ENCODE data around the gene KLK3. TPM values are rescaled to one million over a fixed set of nuclear protein-coding genes. Genes with fewer than 3 reads are reported as not detected.

Gene KLK3
- total RNA-seq, 4 donors from 2014 or later, result not detected

- no peak overlapping the region for H3K27ac ChIP-seq
- intact Hi-C loops (cut with DNase I), result no loop called here
- H3K36me3 ChIP-seq, result no peaks in the 10 kb centered on the region
- H3K4me3 ChIP-seq, result no peak overlapping the region
- H3K4me1 ChIP-seq, result no peaks in the 10 kb centered on the region
- no peak for DNase-seq
- H3K27me3 ChIP-seq, result peaks cover 0 to 81% (median 3%) of the 10 kb centered on the region in 4 donors
- 76 to 79% methylated on average over 23 to 33 of the region's 43 CpGs for WGBS, 2 donors
- TF ChIP-seq, protein P1, sequence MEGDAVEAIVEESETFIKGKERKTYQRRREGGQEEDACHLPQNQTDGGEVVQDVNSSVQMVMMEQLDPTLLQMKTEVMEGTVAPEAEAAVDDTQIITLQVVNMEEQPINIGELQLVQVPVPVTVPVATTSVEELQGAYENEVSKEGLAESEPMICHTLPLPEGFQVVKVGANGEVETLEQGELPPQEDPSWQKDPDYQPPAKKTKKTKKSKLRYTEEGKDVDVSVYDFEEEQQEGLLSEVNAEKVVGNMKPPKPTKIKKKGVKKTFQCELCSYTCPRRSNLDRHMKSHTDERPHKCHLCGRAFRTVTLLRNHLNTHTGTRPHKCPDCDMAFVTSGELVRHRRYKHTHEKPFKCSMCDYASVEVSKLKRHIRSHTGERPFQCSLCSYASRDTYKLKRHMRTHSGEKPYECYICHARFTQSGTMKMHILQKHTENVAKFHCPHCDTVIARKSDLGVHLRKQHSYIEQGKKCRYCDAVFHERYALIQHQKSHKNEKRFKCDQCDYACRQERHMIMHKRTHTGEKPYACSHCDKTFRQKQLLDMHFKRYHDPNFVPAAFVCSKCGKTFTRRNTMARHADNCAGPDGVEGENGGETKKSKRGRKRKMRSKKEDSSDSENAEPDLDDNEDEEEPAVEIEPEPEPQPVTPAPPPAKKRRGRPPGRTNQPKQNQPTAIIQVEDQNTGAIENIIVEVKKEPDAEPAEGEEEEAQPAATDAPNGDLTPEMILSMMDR (IDR thresholded peaks at IDR 0.05), result no peak
- no peak for TF ChIP-seq POLR2A (IDR thresholded peaks at IDR 0.05)
- no peaks in the 10 kb centered on the region for H3K9me3 ChIP-seq
Observed at GRCh38 chr19:50826492-50827240, 28.0 kb upstream of the KLK3 start.

- Histone ChIP-seq H3K27ac (no peak overlapping the region), H3K4me3 (no peak overlapping the region), H3K27me3 (peaks cover 0 to 76% (median 2%) of the 10 kb centered on the region in 4 donors), H3K9me3 (no peaks in the 10 kb centered on the region), H3K36me3 (no peaks in the 10 kb centered on the region), H3K4me1 (no peaks in the 10 kb centered on the region)
- no peak for DNase-seq
- 72 to 73% methylated on average over 10 to 11 of the region's 14 CpGs for WGBS, 2 donors
- intact Hi-C loops (cut with DNase I), result no loop called here
- TF ChIP-seq, protein P1 (IDR thresholded peaks at IDR 0.05), result no peak
- TF ChIP-seq POLR2A (IDR thresholded peaks at IDR 0.05), result no peak
Observed at GRCh38 chr19:50827476-50827875, 27.2 kb upstream of the KLK3 start.

DNA sequence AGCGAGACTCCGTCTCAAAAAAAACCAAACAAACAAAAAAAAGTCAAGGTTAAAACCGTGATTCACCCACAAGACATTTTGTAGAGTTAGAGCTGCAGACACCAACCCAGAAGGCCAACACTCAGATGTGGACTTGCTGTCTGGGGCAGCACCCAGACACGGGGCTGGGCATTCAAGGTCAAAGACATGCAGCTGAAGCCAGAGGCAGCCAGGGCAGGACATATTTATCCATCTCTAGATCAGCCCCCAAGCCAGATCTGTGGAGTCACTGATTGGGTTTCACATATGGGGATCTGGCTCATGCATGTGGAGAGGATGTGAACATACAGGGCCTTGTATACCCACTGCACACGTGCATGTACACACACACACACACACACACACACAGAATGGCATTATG lies 24.9 kb upstream of the KLK3 start:
- no peaks in the 10 kb centered on the region for H3K9me3 ChIP-seq
- H3K4me1 ChIP-seq, result no peaks in the 10 kb centered on the region
- no peak overlapping the region for H3K27ac ChIP-seq
- DNase-seq, result no peak
- WGBS, 2 donors, result 67 to 70% methylated on average over 4 to 5 of the region's 5 CpGs
- intact Hi-C loops (cut with DNase I), result no loop called here
- H3K27me3 ChIP-seq, result peaks cover 0 to 75% (median 0%) of the 10 kb centered on the region in 4 donors
- TF ChIP-seq, protein P1 (IDR thresholded peaks at IDR 0.05), result no peak
- no peak for TF ChIP-seq POLR2A (IDR thresholded peaks at IDR 0.05)
- no peaks in the 10 kb centered on the region for H3K36me3 ChIP-seq
- no peak overlapping the region for H3K4me3 ChIP-seq

DNA sequence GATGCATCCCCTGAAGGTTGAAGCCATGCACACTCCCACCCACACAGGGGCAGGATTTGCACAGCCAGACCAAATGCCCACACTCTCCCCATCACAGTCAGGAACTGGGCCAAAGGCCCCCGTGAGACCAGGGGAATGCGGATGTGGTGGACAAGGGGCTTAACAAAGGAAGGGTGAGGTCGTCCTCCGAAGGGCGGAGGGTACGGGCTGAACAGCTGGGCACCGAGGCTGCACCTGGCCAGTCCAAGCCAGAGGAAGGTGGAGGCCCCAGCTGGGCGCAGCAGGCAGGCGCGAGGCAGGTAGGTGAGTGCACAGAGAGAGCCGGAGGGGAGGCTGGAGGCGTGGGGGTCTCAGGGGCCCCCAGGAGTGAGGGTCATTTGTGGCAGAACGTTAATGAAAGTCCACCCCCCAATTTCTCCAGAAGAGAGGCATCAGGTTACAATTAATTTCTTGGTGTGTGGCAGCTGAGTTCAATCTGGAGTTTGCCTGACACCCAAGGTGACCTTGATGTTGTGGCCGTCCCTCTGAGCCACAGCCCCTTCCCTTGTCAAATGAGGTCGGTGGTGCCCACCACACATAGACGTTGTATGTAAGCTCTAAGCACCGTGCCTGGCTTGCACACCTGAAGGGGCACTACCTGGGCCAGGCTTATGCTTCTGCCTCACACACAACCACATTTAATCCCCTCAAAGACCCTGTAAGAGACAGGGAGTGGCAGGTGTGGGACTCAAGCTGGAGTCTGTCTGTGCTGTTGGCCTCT lies 24.3 kb upstream of the KLK3 start:
- H3K27me3 ChIP-seq, result peaks cover 0 to 75% (median 0%) of the 10 kb centered on the region in 4 donors

More for the DNA sequence above, 24.3 kb upstream of the KLK3 start:
- Histone ChIP-seq H3K9me3 (no peaks in the 10 kb centered on the region), H3K27ac (no peak overlapping the region), H3K4me3 (no peak overlapping the region), H3K4me1 (peaks cover 0 to 6% (median 2%) of the 10 kb centered on the region in 3 donors), H3K36me3 (no peaks in the 10 kb centered on the region)
- TF ChIP-seq POLR2A (IDR thresholded peaks at IDR 0.05), result no peak
- TF ChIP-seq, protein P1 (IDR thresholded peaks at IDR 0.05), result no peak
- WGBS, 2 donors, result 24 to 42% methylated on average over 8 to 16 of the region's 17 CpGs
- intact Hi-C loops (cut with DNase I), result no loop called here
- DNase-seq, result no peak

Measured in esophagus squamous epithelium (tissue), 5 donors.